CD4-positive, CD25-positive, alpha-beta regulatory T cell (primary cell): ENCODE measurements around the gene ADGRA1. TPM values are rescaled to one million over a fixed set of nuclear protein-coding genes. Genes with fewer than 3 reads are reported as not detected.

Experiments used
- ATAC-seq, 2 donors: fragments of 150-1000 bp; cut with Tn5 transposase; one replicate each; pipeline ENCODE4 v1.10.0; 2021; ENCODE audit warnings: low read depth in 2 of 2, moderate number of reproducible peaks in 2 of 2, moderate library complexity in 1 of 2
- DNase-seq, 3 donors: peaks; one replicate each; pipeline versions ENCODE4 v3.0.0 to v3.0.0-alpha.2; 2012 to 2022; ENCODE audit warnings: mixed read lengths in 1 of 3
- H3K27ac ChIP-seq: one replicate; pipeline ENCODE4 v1.7.0; 2013; ENCODE audit warnings: mild to moderate bottlenecking, low read length; ENCODE audit not compliant: insufficient read depth, poor library complexity, severe bottlenecking
- H3K27me3 ChIP-seq: one replicate; pipeline ENCODE4 v1.7.0; 2013; ENCODE audit warnings: low read length; ENCODE audit not compliant: control insufficient read depth, insufficient read depth
- H3K36me3 ChIP-seq: one replicate; pipeline ENCODE4 v1.7.0; 2013; ENCODE audit warnings: mild to moderate bottlenecking, low read length, moderate library complexity; ENCODE audit not compliant: control insufficient read depth, insufficient read depth
- H3K4me1 ChIP-seq: 2 replicates; pipeline ENCODE4 v1.7.0; 2013; ENCODE audit warnings: mild to moderate bottlenecking, low read length; ENCODE audit not compliant: insufficient read depth, control insufficient read depth, poor library complexity, severe bottlenecking
- H3K4me3 ChIP-seq: one replicate; pipeline ENCODE4 v1.7.0; 2013; ENCODE audit warnings: low read depth, mild to moderate bottlenecking, low read length, moderate library complexity
- H3K9me3 ChIP-seq, 2 experiments: 1 replicate in 1 of 2; 2 replicates in 1 of 2; pipeline ENCODE4 v1.7.0; 2013; ENCODE audit warnings: low read length in 2 of 2, mild to moderate bottlenecking in 1 of 2, moderate library complexity in 1 of 2; ENCODE audit not compliant: control insufficient read depth in 2 of 2
- H3K27ac Mint-ChIP-seq, 3 donors: one replicate each; pipeline ENCODE4 v1.8.0; 2020 to 2022; ENCODE audit warnings: mild to moderate bottlenecking in 3 of 3, mixed read lengths in 3 of 3, moderate library complexity in 2 of 3
- H3K27me3 Mint-ChIP-seq: one replicate; pipeline ENCODE4 v1.8.0; 2022; ENCODE audit warnings: mild to moderate bottlenecking, mixed read lengths
- H3K36me3 Mint-ChIP-seq: one replicate; pipeline ENCODE4 v1.8.0; 2020; ENCODE audit warnings: mixed read lengths
- H3K4me1 Mint-ChIP-seq, 4 donors: one replicate each; pipeline ENCODE4 v1.8.0; 2020 to 2022; ENCODE audit warnings: mixed read lengths in 4 of 4, mild to moderate bottlenecking in 1 of 4
- H3K4me3 Mint-ChIP-seq, 4 donors: one replicate each; pipeline ENCODE4 v1.8.0; 2020 to 2022; ENCODE audit warnings: mild to moderate bottlenecking in 4 of 4, mixed read lengths in 4 of 4, moderate library complexity in 3 of 4
- H3K9me3 Mint-ChIP-seq, 7 donors: one replicate each; pipeline ENCODE4 v1.8.0; 2020 to 2022; ENCODE audit warnings: mixed read lengths in 7 of 7, mild to moderate bottlenecking in 3 of 7, moderate library complexity in 2 of 7
- polyA plus RNA-seq, 4 donors: library from polyadenylated mRNA; unstranded; fragments of 300-500 nt; fragmentation: Illumina TruSeq; gene quantifications; one replicate each; pipeline ENCODE4 v1.2.3, GENCODE V29; 2021
- total RNA-seq: library from RNA; stranded (reverse); gene quantifications from one replicate; pipeline ENCODE4 v1.2.3, GENCODE V29; 2022

The ADGRA1 gene
- total and polyA plus RNA-seq, 5 donors from 2014 or later = not detected

GRCh38 chr10:133081636-133082035 lies 6.1 kb upstream of the ADGRA1 start:
- Mint-ChIP-seq H3K36me3 (no peaks in the 10 kb centered on the region), H3K27me3 (peaks cover 1% of the 10 kb centered on the region), H3K27ac (no peak overlapping the region), H3K9me3 (no peaks in the 10 kb centered on the region), H3K4me3 (no peak overlapping the region), H3K4me1 (no peaks in the 10 kb centered on the region)
- H3K27me3 ChIP-seq = no peaks in the 10 kb centered on the region
- H3K4me1 ChIP-seq = no peaks in the 10 kb centered on the region
- no peak overlapping the region for H3K4me3 ChIP-seq
- H3K36me3 ChIP-seq = no peaks in the 10 kb centered on the region
- no peak overlapping the region for H3K27ac ChIP-seq
- ATAC-seq = no peak
- no peak for DNase-seq
- no peaks in the 10 kb centered on the region for H3K9me3 ChIP-seq

GRCh38 chr10:133082685-133083421 lies 4.9 kb upstream of the ADGRA1 start:
- H3K4me3 Mint-ChIP-seq = no peak overlapping the region
- no peak for ATAC-seq
- peaks cover 0 to 2% (median 0%) of the 10 kb centered on the region in 7 donors for H3K9me3 Mint-ChIP-seq
- no peak overlapping the region for H3K4me3 ChIP-seq
- H3K36me3 Mint-ChIP-seq = no peaks in the 10 kb centered on the region
- no peak overlapping the region for H3K27ac ChIP-seq
- no peak overlapping the region for H3K27ac Mint-ChIP-seq
- no peaks in the 10 kb centered on the region for H3K4me1 Mint-ChIP-seq
- H3K4me1 ChIP-seq = no peaks in the 10 kb centered on the region
- no peaks in the 10 kb centered on the region for H3K9me3 ChIP-seq
- no peaks in the 10 kb centered on the region for H3K27me3 ChIP-seq
- no peak for DNase-seq
- no peaks in the 10 kb centered on the region for H3K36me3 ChIP-seq
- peaks cover 11% of the 10 kb centered on the region for H3K27me3 Mint-ChIP-seq

GRCh38 chr10:133083422-133084100 lies 4.2 kb upstream of the ADGRA1 start:
- Mint-ChIP-seq H3K27me3 (peaks cover 11% of the 10 kb centered on the region), H3K4me1 (no peaks in the 10 kb centered on the region), H3K27ac (no peak overlapping the region), H3K36me3 (no peaks in the 10 kb centered on the region), H3K9me3 (peaks cover 0 to 2% (median 0%) of the 10 kb centered on the region in 7 donors), H3K4me3 (no peak overlapping the region)
- no peaks in the 10 kb centered on the region for H3K27me3 ChIP-seq
- no peaks in the 10 kb centered on the region for H3K4me1 ChIP-seq
- no peak overlapping the region for H3K4me3 ChIP-seq
- DNase-seq = no peak
- no peak for ATAC-seq
- no peaks in the 10 kb centered on the region for H3K36me3 ChIP-seq
- H3K27ac ChIP-seq = no peak overlapping the region
- H3K9me3 ChIP-seq = no peaks in the 10 kb centered on the region

GRCh38 chr10:133084491-133084890 lies 3.2 kb upstream of the ADGRA1 start:
- H3K27me3 Mint-ChIP-seq = peaks cover 11% of the 10 kb centered on the region
- Histone ChIP-seq H3K9me3 (no peaks in the 10 kb centered on the region), H3K27ac (no peak overlapping the region), H3K4me3 (no peak overlapping the region), H3K4me1 (no peaks in the 10 kb centered on the region), H3K27me3 (no peaks in the 10 kb centered on the region), H3K36me3 (no peaks in the 10 kb centered on the region)
- DNase-seq = no peak
- H3K27ac Mint-ChIP-seq = no peak overlapping the region
- peaks cover 0 to 2% (median 0%) of the 10 kb centered on the region in 7 donors for H3K9me3 Mint-ChIP-seq
- no peak overlapping the region for H3K4me3 Mint-ChIP-seq
- ATAC-seq = no peak
- H3K4me1 Mint-ChIP-seq = no peaks in the 10 kb centered on the region
- H3K36me3 Mint-ChIP-seq = no peaks in the 10 kb centered on the region

GRCh38 chr10:133085251-133086125 lies 2.2 kb upstream of the ADGRA1 start:
- Histone ChIP-seq H3K27me3 (no peaks in the 10 kb centered on the region), H3K4me1 (no peaks in the 10 kb centered on the region), H3K4me3 (no peak overlapping the region), H3K9me3 (no peaks in the 10 kb centered on the region), H3K27ac (no peak overlapping the region), H3K36me3 (no peaks in the 10 kb centered on the region)
- DNase-seq (no peak), ATAC-seq (no peak)
- no peaks in the 10 kb centered on the region for H3K4me1 Mint-ChIP-seq
- no peak overlapping the region for H3K4me3 Mint-ChIP-seq
- no peaks in the 10 kb centered on the region for H3K36me3 Mint-ChIP-seq
- no peak overlapping the region for H3K27ac Mint-ChIP-seq
- H3K9me3 Mint-ChIP-seq = peaks cover 0 to 2% (median 0%) of the 10 kb centered on the region in 7 donors
- H3K27me3 Mint-ChIP-seq = peaks cover 11% of the 10 kb centered on the region

- H3K27me3 ChIP-seq = no peaks in the 10 kb centered on the region
- Mint-ChIP-seq H3K27ac (no peak overlapping the region), H3K4me1 (no peaks in the 10 kb centered on the region), H3K27me3 (peaks cover 12% of the 10 kb centered on the region), H3K36me3 (no peaks in the 10 kb centered on the region), H3K9me3 (peaks cover 0 to 2% (median 0%) of the 10 kb centered on the region in 7 donors), H3K4me3 (no peak overlapping the region)
- H3K27ac ChIP-seq = no peak overlapping the region
- H3K36me3 ChIP-seq = no peaks in the 10 kb centered on the region
- H3K4me1 ChIP-seq = no peaks in the 10 kb centered on the region
- H3K9me3 ChIP-seq = no peaks in the 10 kb centered on the region
- ATAC-seq (no peak), DNase-seq (no peak)
- H3K4me3 ChIP-seq = no peak overlapping the region
These were observed 1.5 kb upstream of the ADGRA1 start for GRCh38 chr10:133086247-133086646.

- DNase-seq = no peak
- no peaks in the 10 kb centered on the region for H3K27me3 ChIP-seq
- no peak for ATAC-seq
- H3K9me3 ChIP-seq = no peaks in the 10 kb centered on the region
- no peak overlapping the region for H3K4me3 ChIP-seq
- no peak overlapping the region for H3K27ac ChIP-seq
- H3K4me1 Mint-ChIP-seq = no peaks in the 10 kb centered on the region
- H3K4me1 ChIP-seq = no peaks in the 10 kb centered on the region
- H3K36me3 Mint-ChIP-seq = no peaks in the 10 kb centered on the region
- H3K27ac Mint-ChIP-seq = no peak overlapping the region
- H3K36me3 ChIP-seq = no peaks in the 10 kb centered on the region
- peaks cover 0 to 4% (median 0%) of the 10 kb centered on the region in 7 donors for H3K9me3 Mint-ChIP-seq
- H3K4me3 Mint-ChIP-seq = no peak overlapping the region
- peaks cover 15% of the 10 kb centered on the region for H3K27me3 Mint-ChIP-seq
These were observed 562 bp upstream of the ADGRA1 start for GRCh38 chr10:133087045-133087678.
